Stimulated activated CD4-positive, alpha-beta T cell treated with anti-CD3 and anti-CD28 coated beads, Interleukin-12 subunit alpha, Interleukin-12 subunit beta, amount 100 ng/mL, for 4 hours (primary cell): ENCODE results near the gene AGT.
"Not testable (repeated sequence)": the region's sequence is repeated elsewhere in the genome, so short reads cannot be mapped to it uniquely, and the experiment has no call there.

Experiments used
- DNase-seq: peaks from one replicate; pipeline ENCODE4 v3.0.0-alpha.2; 2020

The AGT gene

DNA sequence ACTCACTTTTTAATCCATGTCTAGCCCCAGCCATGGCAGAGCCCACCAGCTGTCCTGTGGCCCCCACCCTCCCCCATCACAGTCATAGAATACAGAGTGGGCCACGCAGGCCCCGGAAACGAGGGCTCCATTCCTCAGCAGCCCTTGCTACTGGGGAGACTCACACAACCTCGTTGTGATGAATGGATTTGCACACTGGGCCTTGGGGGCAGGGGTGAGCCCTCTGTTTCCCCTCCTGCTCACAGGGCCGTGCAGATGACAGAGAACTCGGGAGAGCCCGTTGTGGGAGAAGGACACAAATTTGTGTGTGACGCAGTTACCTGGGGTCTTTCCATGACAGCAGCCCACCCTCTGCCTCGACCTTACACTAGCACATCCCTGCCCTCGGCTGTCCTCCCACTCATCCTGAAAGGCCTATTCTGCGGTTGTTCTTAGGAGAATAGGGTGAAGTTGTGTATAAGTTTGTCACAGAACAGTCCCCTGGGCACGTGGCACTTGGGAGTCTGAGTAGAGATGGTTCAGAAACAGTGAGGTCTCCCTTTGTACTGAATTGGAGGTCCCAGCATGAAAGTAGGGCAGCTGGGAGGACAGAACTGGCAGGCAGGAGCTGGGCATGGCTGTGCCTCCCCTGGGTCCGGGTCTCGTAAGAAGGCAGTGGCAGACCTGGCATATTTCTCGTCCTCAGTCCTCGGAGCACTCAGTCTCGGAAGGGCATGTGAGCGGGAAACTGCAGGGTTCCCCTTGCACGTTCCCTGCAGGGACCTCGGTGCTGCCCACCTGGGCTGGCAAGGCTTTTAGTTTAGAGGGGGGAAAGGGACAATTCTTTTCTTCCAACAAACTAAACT, 6.8 kb downstream of the AGT start:
- DNase-seq: no peak

DNA sequence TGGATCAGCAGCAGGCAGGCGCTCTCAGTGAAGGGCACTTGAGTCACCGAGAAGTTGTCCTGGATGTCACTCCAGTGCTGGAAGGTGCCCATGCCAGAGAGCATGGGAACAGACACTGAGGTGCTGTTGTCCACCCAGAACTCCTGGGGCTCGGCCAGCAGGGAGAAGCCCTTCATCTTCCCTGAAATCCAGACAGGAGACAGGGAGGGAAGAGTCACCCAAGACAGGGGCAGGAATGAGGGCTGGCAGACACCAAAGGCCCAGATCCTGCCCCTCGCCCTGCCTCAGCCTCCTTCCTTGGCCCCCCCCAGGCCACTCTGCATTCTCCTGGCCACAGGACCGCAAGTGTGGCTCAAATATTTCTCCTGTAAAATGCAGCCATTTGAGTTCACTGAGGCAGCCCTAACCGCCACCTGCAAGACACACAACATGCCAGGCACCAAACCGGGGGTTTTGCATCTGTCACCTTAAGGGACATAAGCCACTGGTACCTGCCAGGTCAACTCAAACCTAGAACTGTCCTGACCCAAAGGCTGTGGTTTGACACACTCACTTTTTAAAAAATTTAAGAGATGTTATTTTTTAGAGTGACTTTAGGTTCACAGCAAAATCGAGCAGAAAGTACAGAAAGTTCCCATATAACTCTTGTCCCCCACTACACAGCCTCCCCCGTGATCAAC, 7.8 kb downstream of the AGT start:
- no peak for DNase-seq

DNA sequence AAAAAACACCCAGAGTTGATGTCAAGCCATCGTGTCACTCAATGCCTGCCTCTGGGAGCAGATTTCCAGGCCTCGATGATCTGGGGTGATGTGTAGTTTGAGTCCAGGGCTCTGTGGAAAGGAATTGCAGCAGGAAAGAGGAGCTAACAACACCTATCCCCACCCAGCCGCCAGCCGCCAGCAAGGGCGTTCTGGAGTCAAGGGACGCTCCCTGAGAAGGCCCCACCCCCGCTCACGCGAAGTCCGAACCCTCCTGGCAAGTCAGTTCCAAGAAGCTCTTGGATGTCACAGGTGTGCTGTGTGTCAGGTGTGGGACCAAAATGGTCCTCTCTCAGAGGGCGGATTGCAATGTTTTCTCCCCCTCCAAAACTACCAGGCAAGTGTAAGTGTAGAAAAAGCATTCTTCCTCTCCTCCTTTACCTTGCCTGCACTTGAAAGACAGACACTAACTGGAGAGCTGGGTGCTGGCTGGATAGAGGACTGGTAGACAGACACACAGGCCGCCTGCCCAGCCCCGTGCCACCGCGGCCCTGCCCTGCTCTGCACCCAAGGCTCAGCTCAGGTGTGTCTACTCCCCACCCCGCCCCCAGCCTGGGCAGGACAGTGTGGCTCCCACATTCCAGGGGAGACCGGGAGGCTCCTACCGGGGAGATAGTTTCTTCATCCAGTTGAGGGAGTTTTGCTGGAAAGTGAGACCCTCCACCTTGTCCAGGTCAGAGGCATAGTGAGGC, 8.5 kb downstream of the AGT start:
- DNase-seq: no peak

DNA sequence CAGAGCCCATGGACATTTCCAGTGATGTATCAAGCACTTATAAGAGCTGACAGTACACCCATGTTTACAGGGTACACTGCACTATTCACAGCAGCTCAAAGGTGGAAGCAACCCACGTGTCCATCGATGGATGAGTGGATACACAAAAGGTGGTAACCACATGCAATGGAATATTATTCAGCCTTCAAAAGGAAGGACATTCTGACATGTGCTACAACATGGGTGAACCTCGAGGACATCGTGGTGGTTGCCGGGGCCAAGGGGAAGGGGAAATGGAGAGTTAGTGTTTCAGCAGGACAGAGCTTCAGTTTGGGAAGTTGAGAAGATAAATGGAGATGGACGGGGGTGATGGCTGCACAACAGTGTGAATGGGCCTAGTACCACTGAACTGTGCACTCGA, 9.1 kb downstream of the AGT start:
- no peak for DNase-seq

DNA sequence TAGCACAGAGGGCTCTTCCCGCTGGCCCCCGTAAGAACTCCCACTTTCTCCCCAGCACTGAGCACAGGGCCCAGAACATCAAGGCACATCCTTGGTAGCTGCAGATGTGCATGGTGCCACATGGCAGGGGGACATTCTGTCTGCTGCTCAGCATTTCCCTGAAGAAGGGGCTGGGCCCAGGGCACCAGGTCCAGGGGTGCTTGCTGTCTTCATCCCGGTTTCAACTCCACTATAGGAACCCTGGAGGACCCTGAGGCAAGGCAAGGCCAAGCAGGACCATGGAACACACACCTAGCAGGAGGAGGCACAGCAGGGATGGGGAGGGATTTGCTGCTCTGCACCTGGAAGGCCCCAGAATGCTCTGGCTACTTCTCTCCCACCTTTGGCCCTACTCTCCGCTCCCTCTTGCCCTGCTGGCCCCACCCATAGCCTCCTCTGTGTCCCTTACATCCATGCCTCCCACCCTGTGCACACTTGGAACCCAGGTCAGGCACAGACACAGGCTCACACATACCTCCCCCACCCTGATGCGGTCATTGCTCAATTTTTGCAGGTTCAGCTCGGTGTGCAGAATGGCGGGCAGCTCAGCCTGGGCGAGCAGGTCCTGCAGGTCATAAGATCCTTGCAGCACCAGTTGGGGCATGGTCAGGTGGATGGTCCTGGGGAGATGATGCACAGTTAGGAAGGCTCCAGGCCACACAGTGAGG, 10.1 kb downstream of the AGT start:
- DNase-seq: no peak

DNA sequence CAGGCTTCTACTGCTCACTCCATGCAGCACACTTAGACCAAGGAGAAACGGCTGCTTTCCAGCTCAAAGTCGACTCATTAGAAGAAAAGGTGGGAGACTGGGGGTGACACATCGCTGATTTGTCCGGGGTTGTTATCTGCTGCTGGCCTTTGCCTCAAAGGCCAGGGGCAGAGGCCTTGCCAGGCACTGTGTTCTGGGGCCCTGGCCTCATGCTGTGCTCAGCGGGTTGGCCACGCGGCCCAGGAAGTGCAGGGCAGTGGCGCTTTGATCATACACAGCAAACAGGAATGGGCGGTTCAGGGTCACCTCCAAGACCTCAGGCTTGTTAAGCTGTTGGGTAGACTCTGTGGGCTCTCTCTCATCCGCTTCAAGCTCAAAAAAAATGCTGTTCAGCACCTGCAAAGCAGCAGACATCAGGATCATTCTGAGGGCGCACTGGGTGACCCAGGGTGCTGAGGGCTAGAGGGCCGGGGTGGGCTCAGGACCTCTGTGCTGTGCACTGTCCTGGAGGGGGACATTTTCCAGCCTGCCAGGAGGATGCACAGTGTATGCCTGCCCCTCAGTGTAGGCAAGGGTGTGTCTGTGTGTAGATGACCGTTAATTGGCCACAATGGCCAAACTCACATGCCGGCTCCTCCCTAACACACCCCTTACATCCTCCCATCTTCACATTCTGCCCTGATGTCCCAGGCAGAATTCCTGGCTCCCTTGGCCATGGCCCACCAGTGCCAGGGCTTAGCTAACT, 10.8 kb downstream of the AGT start:
- no peak for DNase-seq

DNA sequence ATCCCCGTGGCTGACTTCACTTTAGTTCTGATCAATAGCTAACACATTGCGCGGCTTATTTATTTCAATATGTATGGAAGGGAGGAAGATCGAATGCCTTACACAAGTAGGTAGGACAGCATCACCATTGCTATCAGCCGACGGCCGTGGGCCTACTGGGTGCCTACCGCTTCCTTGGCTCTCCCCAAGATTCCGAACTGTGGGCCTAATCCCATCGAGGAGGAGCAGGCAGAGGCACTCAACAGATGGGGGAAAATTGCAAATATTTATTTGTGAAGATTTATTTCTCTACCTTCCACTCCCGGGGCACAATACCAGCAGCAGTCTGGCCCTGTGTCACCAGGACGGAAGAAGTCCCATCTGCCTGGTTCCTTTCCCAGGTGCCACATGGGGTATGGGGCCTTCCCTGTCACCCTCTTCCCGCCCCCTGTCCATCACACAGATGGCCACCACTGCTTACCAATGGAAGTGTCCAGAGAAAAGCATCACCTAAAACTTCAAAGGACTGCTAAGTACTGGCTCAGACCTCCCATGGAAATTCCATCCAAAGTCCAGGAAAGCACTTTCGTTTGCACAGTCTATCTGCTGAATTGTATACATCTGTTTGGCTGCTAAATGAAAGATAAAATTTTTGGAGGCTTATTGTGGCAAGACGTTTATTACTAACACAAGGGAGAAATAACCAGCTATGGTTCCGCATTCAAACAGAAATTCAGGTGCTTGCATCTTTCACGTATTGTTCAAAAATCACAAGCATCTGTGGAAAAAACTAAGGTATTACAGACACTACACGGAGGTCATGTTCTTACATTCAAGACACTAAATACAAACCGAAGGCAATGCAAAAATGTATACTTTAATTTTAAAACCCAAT, 11.8 kb downstream of the AGT start:
- no peak for DNase-seq

DNA sequence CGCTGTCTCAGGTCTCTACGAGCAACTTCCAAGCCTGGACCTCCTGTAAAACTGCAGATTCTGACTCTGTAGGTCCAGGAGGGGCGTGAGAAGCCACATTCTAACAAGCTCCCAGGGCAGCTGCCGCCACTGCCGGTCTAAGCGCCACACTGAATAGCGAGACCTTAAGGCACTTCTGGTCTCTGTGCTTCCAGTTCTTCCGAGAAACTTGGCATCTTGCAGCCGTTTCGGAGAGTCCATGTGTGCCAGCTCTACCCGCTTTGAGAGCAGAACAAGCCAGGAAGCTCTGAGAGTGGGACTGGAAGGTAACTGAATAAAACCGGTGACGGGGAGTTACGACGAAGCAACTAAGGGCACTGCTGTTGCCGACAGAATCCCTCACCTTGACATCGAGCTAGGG, 12.5 kb downstream of the AGT start:
- no peak for DNase-seq

DNA sequence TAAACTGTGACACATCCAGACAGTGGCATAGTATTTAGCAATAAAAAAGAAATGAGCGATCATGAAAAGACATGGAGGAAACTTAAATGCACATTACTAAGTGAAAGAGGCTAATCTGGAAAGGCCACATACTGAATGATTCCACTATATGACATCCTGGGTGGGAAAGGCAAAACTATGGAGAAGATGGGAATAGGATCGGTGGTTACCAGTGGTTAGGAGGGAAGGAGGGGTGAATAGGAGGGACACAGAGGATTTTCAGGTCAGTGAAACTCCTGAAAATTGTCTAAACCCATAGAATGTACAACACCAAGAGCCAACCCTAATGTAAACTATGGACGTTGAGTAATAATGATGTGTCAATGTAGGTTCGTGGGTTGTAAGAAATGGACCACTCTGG, 13.8 kb downstream of the AGT start:
- DNase-seq: no peak

DNA sequence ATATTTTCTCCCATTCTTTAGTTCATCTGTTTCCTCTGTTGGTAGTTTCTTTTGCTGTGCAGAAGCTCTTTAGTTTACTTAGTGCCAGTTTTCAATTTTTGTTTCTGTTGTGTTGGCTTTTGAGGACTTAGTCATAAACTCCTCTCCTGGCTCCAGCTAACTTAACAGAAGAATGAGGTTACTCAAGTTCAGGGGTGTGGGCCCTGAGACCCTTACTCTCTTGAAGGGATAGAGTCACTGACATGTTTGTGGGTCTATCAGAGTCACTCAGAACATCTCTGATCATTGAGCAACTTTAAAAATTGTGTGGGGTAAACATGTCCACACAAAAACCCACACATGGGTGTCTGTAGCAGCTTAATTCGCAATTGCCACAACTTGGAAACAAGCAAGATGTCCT, 14.2 kb downstream of the AGT start:
- no peak for DNase-seq

DNA sequence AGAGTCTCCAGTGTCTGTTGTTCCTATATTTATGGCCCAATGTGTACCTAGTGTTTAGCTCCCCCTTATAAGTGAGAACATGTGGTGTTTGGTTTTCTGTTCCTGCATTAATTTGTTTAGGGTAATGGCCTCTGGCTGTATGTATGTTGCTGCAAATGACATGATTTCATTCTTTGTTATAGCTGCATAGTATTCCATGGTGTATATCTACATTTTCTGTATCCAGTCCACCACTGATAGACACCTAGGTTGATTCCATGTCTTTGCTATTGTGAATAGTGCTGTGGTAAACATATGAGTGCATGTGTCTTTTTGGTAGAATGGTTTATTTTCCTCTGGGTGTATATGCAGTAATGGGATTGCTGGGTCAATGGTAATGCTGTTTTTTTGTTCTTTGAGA, 15.0 kb downstream of the AGT start:
- DNase-seq: not testable (repeated sequence)

DNA sequence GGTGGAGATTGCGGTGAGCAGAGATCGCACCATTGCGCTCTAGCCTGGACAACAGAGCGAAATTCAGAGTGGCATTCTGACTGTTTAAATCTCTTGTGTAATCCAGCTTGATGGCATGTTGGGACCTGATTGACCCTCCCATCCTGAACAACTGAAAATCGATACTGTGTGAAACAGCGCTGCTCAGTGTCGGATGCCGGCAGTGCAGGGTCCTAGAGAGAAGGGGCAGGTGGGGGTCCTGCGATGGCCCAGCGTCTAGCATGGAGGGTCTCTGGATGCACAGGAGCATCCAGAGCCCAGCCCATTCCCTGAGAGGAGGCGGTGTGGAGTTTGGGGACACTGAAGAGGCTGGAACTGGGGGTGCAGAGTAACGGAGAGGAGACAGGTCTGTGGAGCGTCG, 15.8 kb downstream of the AGT start:
- DNase-seq: no peak

DNA sequence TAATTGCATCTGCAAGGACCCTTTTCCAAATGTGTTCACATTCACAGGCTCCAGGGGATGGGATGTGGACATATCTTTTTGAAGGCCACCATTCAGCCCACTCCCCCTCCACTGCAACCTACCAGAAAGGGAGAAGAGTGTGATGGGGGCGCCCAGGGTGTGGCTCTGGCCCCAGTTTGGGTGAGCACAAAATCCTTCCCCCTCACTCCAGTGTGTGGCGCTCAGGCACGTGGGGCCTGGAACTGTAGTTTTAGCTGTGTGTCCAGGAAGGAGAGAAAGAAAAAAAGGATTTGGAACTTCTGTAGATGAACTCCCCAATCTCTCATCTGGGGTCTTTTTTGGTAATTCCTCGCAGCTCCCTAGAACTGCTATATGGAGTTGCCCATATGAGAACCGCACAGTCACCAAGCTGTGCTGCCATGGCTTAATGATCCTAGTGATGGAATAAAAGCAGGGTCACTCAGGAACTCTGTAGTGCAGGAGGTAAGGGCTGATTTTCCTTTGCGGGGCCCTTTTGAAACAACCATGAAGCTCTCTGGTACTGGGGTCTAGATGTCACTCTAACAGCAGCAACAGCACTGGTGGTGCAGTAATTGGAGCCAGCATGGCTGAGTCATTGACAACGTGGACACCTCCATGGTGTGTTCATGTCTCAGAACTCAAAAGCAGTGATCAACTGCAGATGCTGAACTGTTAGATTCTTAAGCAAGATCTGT, 17.0 kb downstream of the AGT start:
- no peak for DNase-seq

DNA sequence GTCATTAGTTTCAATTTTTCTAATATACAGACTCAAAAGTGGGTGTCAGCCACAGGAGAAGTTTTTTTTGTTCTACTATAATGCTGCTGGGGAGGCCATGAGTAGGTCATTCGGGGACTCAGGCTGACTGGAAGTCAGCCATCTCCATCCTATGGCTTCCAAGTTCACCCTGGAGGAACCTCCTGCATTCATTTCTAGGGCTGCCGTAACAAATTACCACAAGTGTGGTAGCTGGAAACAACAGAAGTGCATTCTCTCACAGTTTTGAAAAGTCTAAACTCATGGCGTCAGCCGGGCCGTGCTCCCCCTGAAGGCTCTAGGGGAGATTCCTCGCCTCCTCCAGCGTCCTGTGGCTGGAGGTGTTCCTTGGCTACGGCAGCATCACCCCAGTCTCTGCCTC, 17.7 kb downstream of the AGT start:
- no peak for DNase-seq

DNA sequence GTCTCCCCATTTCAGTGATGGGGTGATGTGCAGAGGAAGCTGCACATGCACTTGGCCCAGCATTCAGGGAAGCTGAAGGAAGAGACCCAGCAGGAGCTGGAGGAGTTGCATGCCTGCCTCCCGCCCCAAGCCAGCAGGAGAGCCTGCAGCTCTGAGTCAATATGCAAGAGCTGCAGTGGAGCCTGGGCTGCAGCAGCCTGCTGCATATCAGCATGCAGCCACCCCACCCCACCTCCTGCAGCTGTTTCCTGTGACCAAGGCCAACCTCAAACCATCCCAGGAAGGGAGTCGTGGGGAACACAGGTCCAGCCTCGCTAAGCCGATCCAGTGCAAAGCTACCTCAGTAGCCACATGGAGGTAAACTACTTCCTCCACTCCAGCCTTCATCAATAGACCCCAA, 18.9 kb downstream of the AGT start:
- no peak for DNase-seq

DNA sequence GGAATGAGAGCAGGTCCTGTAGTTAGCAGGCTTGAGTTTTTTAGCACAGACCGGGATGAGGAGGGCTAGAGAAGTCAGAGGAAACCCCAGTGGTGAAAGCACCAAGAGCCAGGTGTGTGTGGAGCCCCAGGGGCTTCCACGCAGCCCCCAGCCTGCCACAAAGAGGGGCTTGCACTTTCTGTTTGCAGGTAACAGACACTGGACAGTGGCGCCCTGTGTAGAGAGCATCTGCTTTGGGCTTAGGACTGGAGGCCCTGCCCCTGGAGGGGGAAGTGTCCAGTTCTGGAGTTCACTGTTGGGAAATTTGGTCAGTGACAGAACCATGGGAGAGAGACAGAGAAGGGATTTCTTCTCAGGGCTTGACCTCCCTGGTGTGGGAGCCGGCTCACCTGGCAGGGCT, 19.5 kb downstream of the AGT start:
- no peak for DNase-seq

DNA sequence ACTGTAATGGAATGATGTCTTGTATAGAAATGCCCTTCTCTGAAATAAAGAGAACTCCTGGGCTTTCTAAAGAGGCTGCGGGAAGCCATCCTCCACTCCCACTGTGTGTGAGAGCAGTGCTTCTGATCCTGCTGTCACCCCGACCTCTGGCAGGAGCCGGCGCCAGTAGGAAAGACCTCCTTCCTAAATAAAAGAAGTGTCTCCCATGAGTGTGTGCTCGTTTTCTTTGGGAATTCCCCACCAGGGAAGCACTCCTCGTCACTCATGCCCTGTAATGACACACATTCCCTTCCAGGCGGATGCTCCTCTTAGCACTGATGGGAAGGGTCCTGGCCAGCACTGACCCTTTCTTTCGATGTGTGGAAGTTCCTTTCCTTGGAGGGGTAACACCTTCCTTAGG, 20.1 kb downstream of the AGT start:
- no peak for DNase-seq

DNA sequence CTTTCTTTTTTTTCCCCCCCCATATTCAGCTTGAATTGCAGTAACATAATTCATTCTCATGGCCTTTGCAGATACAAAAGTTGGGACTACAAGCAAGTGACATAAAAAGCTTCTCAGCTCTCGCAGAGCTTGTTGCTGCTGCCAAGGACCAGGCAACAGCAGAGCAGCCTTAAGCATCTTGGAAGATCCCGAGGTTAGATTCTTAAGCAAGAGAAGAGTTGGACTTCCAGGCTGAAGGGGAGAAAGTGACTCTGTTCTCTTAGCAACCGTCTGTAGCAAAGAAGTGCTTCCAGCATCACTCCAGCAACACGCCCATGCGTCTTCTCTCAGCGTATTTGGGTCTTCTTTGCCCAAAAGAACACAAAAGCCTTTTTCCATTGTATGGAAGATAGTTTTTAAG, 20.7 kb downstream of the AGT start:
- DNase-seq: no peak

DNA sequence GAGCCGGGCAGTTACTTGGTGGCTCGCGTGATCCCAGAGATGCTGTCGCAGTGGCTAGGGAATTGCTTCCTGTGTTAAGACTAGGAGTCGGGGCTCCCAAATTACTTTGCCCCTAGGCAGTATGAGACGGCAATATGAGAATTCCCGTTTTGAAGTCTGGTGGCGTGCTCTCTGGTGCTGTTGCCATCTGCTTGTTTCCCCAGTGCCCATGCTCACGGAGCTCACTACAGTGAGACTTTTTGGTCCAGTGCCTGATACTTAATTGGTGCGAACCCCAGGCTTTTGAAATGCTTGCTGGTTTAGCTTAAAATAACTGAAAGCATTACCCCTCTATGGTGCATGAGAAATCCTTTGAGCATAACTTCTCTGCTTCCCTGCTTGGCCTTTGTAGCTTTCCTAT, 22.3 kb downstream of the AGT start:
- DNase-seq: no peak

DNA sequence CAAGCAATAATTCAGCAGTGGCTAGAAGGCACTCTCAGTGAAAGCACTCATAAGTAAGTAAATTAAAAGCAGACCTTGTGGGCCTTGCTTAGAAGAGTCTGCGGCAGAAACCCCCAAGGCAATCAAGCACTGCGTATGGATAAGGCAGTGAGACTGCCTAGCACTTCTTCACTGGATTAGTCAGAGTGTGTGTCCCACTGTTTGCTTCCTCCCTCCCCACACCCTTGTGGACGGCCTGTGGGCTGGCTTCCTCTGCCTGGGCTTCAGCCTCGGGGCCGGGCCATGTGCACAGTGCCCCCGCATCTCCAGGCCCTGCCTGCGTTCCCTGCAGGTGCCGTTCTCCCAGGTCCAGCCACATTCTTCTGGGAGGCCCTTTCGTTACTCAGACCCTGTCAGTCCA, 23.8 kb downstream of the AGT start:
- no peak for DNase-seq

DNA sequence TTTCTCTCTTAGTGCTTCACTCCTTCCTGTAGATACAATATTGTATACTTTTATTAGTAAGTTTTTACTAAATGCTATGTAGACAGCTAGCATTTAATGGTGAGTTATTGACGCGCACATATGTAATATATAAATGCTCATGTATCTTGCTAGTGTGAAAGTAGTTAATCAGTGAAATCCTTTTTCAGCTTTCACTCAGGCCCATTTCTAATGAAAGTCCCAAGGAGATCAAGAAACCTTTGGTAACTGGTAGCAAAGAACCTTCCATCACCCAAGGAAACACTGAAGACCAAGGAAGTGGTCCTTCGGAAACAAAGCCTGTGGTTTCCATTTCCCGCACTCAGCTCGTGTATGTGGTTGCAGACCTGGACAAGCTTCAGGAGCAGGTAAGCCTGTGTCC, 27.2 kb downstream of the AGT start:
- no peak for DNase-seq
